ENCODE results near the gene FNIP2. TPM values are rescaled to one million over a fixed set of nuclear protein-coding genes. Genes with fewer than 3 reads are reported as not detected.

The FNIP2 gene
- total RNA-seq, 1 experiment from 2014 or later = 16.1 TPM

- no TSS peak for BruUV-seq (replicated peaks)
- no peaks in the 10 kb centered on the region for H3K27me3 ChIP-seq (replicated peaks; ENCODE audit: insufficient read depth, low read depth, low read length, poor library complexity)
- peaks cover under 1% of the 10 kb centered on the region for H3K4me1 ChIP-seq (ENCODE audit: insufficient read depth, low read length, poor library complexity, severe bottlenecking)
- DNase-seq (ENCODE audit: low spot score) = no peak
- TF ChIP-seq EZH2 (IDR thresholded peaks at IDR 0.05; ENCODE audit: borderline replicate concordance, low read depth, low read length, poor library complexity, severe bottlenecking) = no peak
- no peak for TF ChIP-seq CTCF (conservative IDR thresholded peaks at IDR 0.05; ENCODE audit: low read depth, low read length)
- ChIA-PET POLR2A (ENCODE audit: low non-redundant PET) (interaction anchor here (0.6 kb wide), 1 partner anchor 523 kb away, joined by 4 read pairs; no protein-coding TSS in a partner anchor), CTCF (no interaction called here)
- intact Hi-C loops (cut with micrococcal nuclease; ENCODE audit: unreplicated experiment) = no loop called here
- no peaks in the 10 kb centered on the region for H3K9me3 ChIP-seq (ENCODE audit: low read depth, low read length, poor library complexity, severe bottlenecking)
- no peak overlapping the region for H3K27ac ChIP-seq (ENCODE audit: low read depth, low read length, poor library complexity, severe bottlenecking)
- no peaks in the 10 kb centered on the region for H3K36me3 ChIP-seq (ENCODE audit: insufficient read depth, low read length, poor library complexity, severe bottlenecking)
- no peak overlapping the region for H3K4me3 ChIP-seq (ENCODE audit: low read depth, low read length, poor library complexity, severe bottlenecking)
Measured at GRCh38 chr4:158816955-158817354, 48.1 kb downstream of the FNIP2 start.

- no peak overlapping the region for H3K4me3 ChIP-seq (ENCODE audit: low read depth, low read length, poor library complexity, severe bottlenecking)
- intact Hi-C loops (cut with micrococcal nuclease; ENCODE audit: unreplicated experiment) = no loop called here
- no TSS peak for BruUV-seq (replicated peaks)
- DNase-seq (ENCODE audit: low spot score) = no peak
- no peaks in the 10 kb centered on the region for H3K9me3 ChIP-seq (ENCODE audit: low read depth, low read length, poor library complexity, severe bottlenecking)
- H3K36me3 ChIP-seq (ENCODE audit: insufficient read depth, low read length, poor library complexity, severe bottlenecking) = no peaks in the 10 kb centered on the region
- H3K27me3 ChIP-seq (replicated peaks; ENCODE audit: insufficient read depth, low read depth, low read length, poor library complexity) = no peaks in the 10 kb centered on the region
- no peaks in the 10 kb centered on the region for H3K4me1 ChIP-seq (ENCODE audit: insufficient read depth, low read length, poor library complexity, severe bottlenecking)
- ChIA-PET CTCF (no interaction called here), POLR2A (ENCODE audit: low non-redundant PET) (no interaction called here)
- TF ChIP-seq CTCF (conservative IDR thresholded peaks at IDR 0.05; ENCODE audit: low read depth, low read length) (no peak), EZH2 (IDR thresholded peaks at IDR 0.05; ENCODE audit: borderline replicate concordance, low read depth, low read length, poor library complexity, severe bottlenecking) (no peak)
- H3K27ac ChIP-seq (ENCODE audit: low read depth, low read length, poor library complexity, severe bottlenecking) = no peak overlapping the region
Measured at GRCh38 chr4:158817562-158818296, 48.9 kb downstream of the FNIP2 start.

- no peak overlapping the region for H3K4me3 ChIP-seq (ENCODE audit: low read depth, low read length, poor library complexity, severe bottlenecking)
- H3K27ac ChIP-seq (ENCODE audit: low read depth, low read length, poor library complexity, severe bottlenecking) = no peak overlapping the region
- CTCF ChIA-PET = no interaction called here
- H3K27me3 ChIP-seq (replicated peaks; ENCODE audit: insufficient read depth, low read depth, low read length, poor library complexity) = no peaks in the 10 kb centered on the region
- no peak for DNase-seq (ENCODE audit: low spot score)
- H3K36me3 ChIP-seq (ENCODE audit: insufficient read depth, low read length, poor library complexity, severe bottlenecking) = no peaks in the 10 kb centered on the region
- no peaks in the 10 kb centered on the region for H3K4me1 ChIP-seq (ENCODE audit: insufficient read depth, low read length, poor library complexity, severe bottlenecking)
- no peak for TF ChIP-seq EZH2 (IDR thresholded peaks at IDR 0.05; ENCODE audit: borderline replicate concordance, low read depth, low read length, poor library complexity, severe bottlenecking)
- TF ChIP-seq CTCF (conservative IDR thresholded peaks at IDR 0.05; ENCODE audit: low read depth, low read length) = no peak
- H3K9me3 ChIP-seq (ENCODE audit: low read depth, low read length, poor library complexity, severe bottlenecking) = no peaks in the 10 kb centered on the region
- no TSS peak for BruUV-seq (replicated peaks)
- intact Hi-C loops (cut with micrococcal nuclease; ENCODE audit: unreplicated experiment) = no loop called here
- POLR2A ChIA-PET (ENCODE audit: low non-redundant PET) = no interaction called here
Measured at GRCh38 chr4:158818560-158819140, 49.8 kb downstream of the FNIP2 start.

Measured in A673 (cell line).